Upper lobe of right lung (tissue), 1 donor: ENCODE data around the gene DIABLO. TPM values are rescaled to one million over a fixed set of nuclear protein-coding genes. Genes with fewer than 3 reads are reported as not detected.

Experiments used
- ATAC-seq: fragments of 200-7000 bp; cut with Tn5 transposase; one replicate; pipeline ENCODE4 v1.9.1; 2020; ENCODE audit warnings: mild to moderate bottlenecking, moderate library complexity
- DNase-seq: peaks from one replicate; pipeline ENCODE4 v3.0.0-alpha.2; 2020
- H3K27ac ChIP-seq: fragments of 200-600 bp; one replicate; pipeline ENCODE4 v1.8.0; 2022
- H3K27me3 ChIP-seq: fragments of 200-600 bp; one replicate; pipeline ENCODE4 v1.8.0; 2022; ENCODE audit warnings: mild to moderate bottlenecking
- H3K36me3 ChIP-seq: fragments of 200-600 bp; one replicate; pipeline ENCODE4 v1.8.0; 2022
- H3K4me1 ChIP-seq: fragments of 200-600 bp; one replicate; pipeline ENCODE4 v1.8.0; 2022
- H3K4me3 ChIP-seq: fragments of 200-600 bp; one replicate; pipeline ENCODE4 v1.8.0; 2022; ENCODE audit warnings: mild to moderate bottlenecking
- H3K9me3 ChIP-seq: fragments of 200-600 bp; one replicate; pipeline ENCODE4 v1.8.0; 2022
- intact Hi-C: fragments of 100-400 bp; cut with DNase I; formaldehyde crosslinking; loops from one replicate; pipeline ENCODE4 v1.11.0; 2022
- total RNA-seq: library from RNA; stranded (reverse); fragmentation: NEBNext Ultra II Directional; extraction: Animal tissue kit (Norgen Biotek cat#: 25700); gene quantifications from one replicate; pipeline ENCODE4 v1.2.1, GENCODE V29; 2021
- TF ChIP-seq, protein P1 (sequence below): fragments of 200-600 bp; IDR thresholded peaks from one replicate; pipeline ENCODE4 v1.8.0; 2022; ENCODE audit warnings: antibody characterized with exemption
- donor health status: DM: no; HTN: yes; CAD: no; lungs with severe emphysema.

DIABLO gene
- total RNA-seq, 1 donor from 2014 or later = 31.9 TPM

DNA sequence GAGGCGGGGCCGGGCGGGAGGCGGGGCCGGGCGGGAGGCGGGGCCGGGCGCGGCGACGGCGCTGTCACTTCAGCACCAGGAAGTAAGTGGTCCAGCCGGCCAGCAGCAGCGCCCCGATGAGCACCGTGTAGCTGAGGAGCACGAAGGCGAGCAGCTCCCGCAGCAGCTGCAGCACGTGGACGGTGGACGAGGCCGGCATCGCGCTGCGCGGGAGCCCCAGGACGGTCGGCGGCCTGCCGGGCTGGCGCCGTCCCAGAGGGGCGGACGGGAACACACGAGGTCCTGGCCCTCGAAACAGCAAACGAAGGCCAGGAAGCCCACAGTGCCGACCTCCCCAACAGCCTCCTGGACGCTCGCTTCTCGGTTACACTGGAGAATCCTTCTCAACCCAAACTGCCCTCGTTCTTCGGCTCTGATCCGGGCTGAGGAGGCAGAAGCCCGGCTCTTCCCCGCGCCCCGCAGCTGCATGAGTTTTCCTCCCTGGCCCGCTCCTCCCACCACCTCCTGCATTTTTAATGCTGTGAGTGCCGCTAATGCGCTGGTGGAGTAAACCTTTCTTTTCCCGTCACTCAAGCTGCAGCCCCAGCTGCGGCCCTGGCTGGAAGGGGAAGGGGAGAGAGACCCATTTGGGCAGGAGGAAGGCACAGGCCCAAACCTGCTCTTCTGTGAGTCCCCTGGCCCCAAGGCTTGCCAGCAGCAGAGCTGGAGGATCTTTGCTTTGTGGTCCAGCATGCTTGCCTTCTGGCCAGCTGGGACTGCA, 694 bp upstream of the DIABLO start:
- intact Hi-C loops = no loop called here
- DNase-seq (no peak), ATAC-seq (no peak)
- Histone ChIP-seq H3K9me3 (no peaks in the 10 kb centered on the region), H3K4me3 (peak overlapping the region; percentile 56), H3K36me3 (peaks cover 36% of the 10 kb centered on the region), H3K4me1 (peaks cover 15% of the 10 kb centered on the region), H3K27me3 (no peaks in the 10 kb centered on the region), H3K27ac (no peak overlapping the region)
- TF ChIP-seq, protein P1, sequence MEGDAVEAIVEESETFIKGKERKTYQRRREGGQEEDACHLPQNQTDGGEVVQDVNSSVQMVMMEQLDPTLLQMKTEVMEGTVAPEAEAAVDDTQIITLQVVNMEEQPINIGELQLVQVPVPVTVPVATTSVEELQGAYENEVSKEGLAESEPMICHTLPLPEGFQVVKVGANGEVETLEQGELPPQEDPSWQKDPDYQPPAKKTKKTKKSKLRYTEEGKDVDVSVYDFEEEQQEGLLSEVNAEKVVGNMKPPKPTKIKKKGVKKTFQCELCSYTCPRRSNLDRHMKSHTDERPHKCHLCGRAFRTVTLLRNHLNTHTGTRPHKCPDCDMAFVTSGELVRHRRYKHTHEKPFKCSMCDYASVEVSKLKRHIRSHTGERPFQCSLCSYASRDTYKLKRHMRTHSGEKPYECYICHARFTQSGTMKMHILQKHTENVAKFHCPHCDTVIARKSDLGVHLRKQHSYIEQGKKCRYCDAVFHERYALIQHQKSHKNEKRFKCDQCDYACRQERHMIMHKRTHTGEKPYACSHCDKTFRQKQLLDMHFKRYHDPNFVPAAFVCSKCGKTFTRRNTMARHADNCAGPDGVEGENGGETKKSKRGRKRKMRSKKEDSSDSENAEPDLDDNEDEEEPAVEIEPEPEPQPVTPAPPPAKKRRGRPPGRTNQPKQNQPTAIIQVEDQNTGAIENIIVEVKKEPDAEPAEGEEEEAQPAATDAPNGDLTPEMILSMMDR = no peak

- TF ChIP-seq, protein P1 = no peak
- intact Hi-C loops = no loop called here
- peaks cover 96% of the 10 kb centered on the region for H3K36me3 ChIP-seq
Observed at GRCh38 chr12:122216445-122216844, 9.4 kb downstream of the DIABLO start.

DNA sequence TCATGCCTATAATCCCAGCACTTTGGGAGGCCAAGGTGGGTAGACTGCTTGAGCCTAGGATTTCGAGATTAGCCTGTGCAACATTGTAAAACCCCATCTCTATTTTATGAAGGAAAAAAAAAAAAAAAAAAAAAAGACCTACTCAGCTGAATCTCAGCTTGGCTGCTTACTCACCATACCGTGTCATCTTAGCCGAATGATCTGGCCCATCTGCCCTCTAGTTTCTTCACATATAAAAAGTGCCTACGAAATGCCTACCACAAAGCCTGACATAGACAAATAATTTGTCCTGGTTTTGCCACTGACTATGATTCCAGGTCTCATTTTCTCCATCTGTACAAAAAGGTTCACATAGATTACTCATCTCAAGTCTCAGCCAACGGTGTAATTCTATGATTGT, 10.1 kb downstream of the DIABLO start:
- no peaks in the 10 kb centered on the region for H3K27me3 ChIP-seq
- ATAC-seq = no peak
- H3K4me3 ChIP-seq = no peak overlapping the region
- H3K9me3 ChIP-seq = no peaks in the 10 kb centered on the region
- H3K27ac ChIP-seq = no peak overlapping the region
- TF ChIP-seq, protein P1 = no peak
- intact Hi-C loops = no loop called here
- no peak for DNase-seq
- no peaks in the 10 kb centered on the region for H3K4me1 ChIP-seq
- H3K36me3 ChIP-seq = peaks cover 95% of the 10 kb centered on the region

More at GRCh38 chr12:122216445-122216844, 9.4 kb downstream of the DIABLO start:
- Histone ChIP-seq H3K27ac (no peak overlapping the region), H3K4me1 (no peaks in the 10 kb centered on the region), H3K9me3 (no peaks in the 10 kb centered on the region), H3K27me3 (no peaks in the 10 kb centered on the region), H3K4me3 (no peak overlapping the region)
- ATAC-seq = no peak
- no peak for DNase-seq

DNA sequence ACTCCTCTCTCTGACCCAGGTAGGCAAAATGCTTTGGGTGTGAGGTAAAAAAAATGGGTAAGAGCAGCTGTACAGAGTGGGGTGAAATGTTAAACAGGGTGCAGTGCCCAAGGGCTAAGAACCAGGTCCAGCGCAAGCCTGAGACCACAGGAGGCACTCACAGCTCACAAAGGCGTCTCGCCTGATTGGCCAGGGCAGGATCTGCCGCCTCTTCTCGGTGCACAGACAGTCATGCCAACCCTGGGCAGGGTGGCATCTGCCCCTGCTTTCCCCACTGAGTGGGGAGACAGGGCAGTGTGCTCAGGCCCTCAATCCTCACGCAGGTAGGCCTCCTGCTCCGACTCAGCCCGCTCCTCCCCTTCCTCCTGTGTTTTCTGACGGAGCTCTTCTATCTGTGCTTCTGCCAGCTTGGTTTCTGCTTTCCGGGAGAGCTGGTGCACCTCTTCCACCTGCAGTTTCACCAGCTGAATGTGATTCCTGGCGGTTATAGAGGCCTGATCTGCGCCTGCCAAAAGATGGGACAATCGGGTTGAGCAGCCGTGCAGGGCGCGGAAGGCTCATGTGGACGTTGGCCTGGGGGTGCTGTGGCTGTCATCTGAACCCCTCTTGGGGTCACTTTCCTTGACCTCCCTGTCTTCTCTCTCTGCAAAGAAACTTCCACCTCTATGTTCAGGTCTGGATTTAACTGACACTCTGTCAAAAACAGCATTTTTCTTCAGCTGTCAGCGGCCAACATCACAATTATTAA, 17.6 kb downstream of the DIABLO start:
- no peak for ATAC-seq
- Histone ChIP-seq H3K27ac (no peak overlapping the region), H3K27me3 (peaks cover 17% of the 10 kb centered on the region), H3K4me1 (peaks cover 8% of the 10 kb centered on the region), H3K4me3 (no peak overlapping the region), H3K9me3 (no peaks in the 10 kb centered on the region), H3K36me3 (peaks cover 60% of the 10 kb centered on the region)
- intact Hi-C loops = no loop called here
- DNase-seq = peak; percentile 36
- TF ChIP-seq, protein P1 = no peak

DNA sequence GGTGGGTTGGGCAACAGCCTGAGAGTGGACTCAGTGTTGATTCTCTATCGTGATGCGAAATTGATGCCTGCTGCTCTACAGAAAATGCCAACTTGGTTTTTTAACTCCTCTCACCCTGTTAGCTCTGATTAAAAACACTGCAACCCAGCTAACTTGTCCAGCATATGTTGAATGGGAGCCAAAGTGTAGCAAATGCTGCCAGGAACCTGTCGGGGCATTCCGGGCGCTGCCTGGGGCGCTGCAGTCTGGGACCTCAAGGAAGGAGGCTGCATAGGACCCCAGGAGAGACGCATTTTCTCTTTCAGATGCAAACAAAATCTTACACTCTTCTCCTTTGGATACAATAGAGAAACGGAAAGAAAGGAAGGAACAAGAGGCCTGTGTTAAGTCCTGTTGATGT, 18.5 kb downstream of the DIABLO start:
- no peaks in the 10 kb centered on the region for H3K9me3 ChIP-seq
- peaks cover 13% of the 10 kb centered on the region for H3K4me1 ChIP-seq
- intact Hi-C loops = no loop called here
- H3K27me3 ChIP-seq = peaks cover 24% of the 10 kb centered on the region
- H3K27ac ChIP-seq = no peak overlapping the region
- TF ChIP-seq, protein P1 = no peak
- no peak for DNase-seq
- H3K4me3 ChIP-seq = no peak overlapping the region
- ATAC-seq = no peak
- peaks cover 52% of the 10 kb centered on the region for H3K36me3 ChIP-seq
